ENCODE results near the gene FNDC7. TPM values are rescaled to one million over a fixed set of nuclear protein-coding genes. Genes with fewer than 3 reads are reported as not detected.

FNDC7 gene
- total and polyA plus RNA-seq, 2 donors (not counting 3 experiments of a cell fraction or from before 2014, with no cell fraction given) = not detected

GRCh38 chr1:108758796-108759195 is 46.1 kb downstream of the FNDC7 start:
- Histone ChIP-seq H3K4me1 (ENCODE audit: control insufficient read depth, extremely low read depth, insufficient read depth, low read length) (no peaks in the 10 kb centered on the region), H3K79me2 (ENCODE audit: control insufficient read depth, insufficient read depth, low read length) (no peaks in the 10 kb centered on the region), H3K4me2 (ENCODE audit: insufficient read depth, low read length) (no peak overlapping the region), H3K9me1 (replicated peaks; ENCODE audit: control insufficient read depth, extremely low read depth, insufficient read depth, low read length) (no peaks in the 10 kb centered on the region), H3K36me3 (ENCODE audit: control insufficient read depth in 2 of 2, extremely low read depth in 1 of 2, insufficient read depth in 2 of 2, low read length in 2 of 2) (peaks cover 0 to 22% of the 10 kb centered on the region in 2 experiments), H3K27ac (ENCODE audit: insufficient read depth, low read depth, low read length) (no peak overlapping the region), H3K9me3 (replicated peaks; ENCODE audit: control insufficient read depth, insufficient read depth, low read length) (no peaks in the 10 kb centered on the region), H4K20me1 (replicated peaks; ENCODE audit: control insufficient read depth, extremely low read depth, insufficient read depth, low read length) (no peaks in the 10 kb centered on the region), H3K4me3 (replicated peaks in 1 of 3; ENCODE audit: insufficient read depth in 1 of 3, low read depth in 1 of 3, low read length in 3 of 3) (no peak overlapping the region), H3K9ac (replicated peaks; ENCODE audit: extremely low read depth, insufficient read depth, low read length) (no peak overlapping the region), H3K27me3 (ENCODE audit: control insufficient read depth in 2 of 2, insufficient read depth in 2 of 2, low read length in 2 of 2) (no peaks in the 10 kb centered on the region), H2AFZ (ENCODE audit: low read depth, low read length) (no peak overlapping the region)
- TF ChIP-seq POLR2A (IDR thresholded peaks at IDR 0.05; ENCODE audit: low read depth, low read length) = no peak
- TF ChIP-seq MYC (IDR thresholded peaks at IDR 0.05; ENCODE audit: low read depth, low read length) = no peak
- no peak for TF ChIP-seq CTCF (IDR thresholded peaks at IDR 0.05; ENCODE audit: extremely low read depth in 1 of 2, insufficient read depth in 1 of 2, low read depth in 1 of 2, low read length in 2 of 2)
- TF ChIP-seq, protein P1, sequence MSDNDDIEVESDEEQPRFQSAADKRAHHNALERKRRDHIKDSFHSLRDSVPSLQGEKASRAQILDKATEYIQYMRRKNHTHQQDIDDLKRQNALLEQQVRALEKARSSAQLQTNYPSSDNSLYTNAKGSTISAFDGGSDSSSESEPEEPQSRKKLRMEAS (IDR thresholded peaks at IDR 0.05; ENCODE audit: insufficient read depth, insufficient read length) = no peak
- TF ChIP-seq EZH2 (IDR thresholded peaks at IDR 0.05; ENCODE audit: borderline replicate concordance, low read depth, low read length, severe bottlenecking) = no peak
- no peak for TF ChIP-seq FOS (IDR thresholded peaks at IDR 0.05; ENCODE audit: borderline replicate concordance, insufficient read depth, low read length)
- TF ChIP-seq POLR2AphosphoS5 (IDR thresholded peaks at IDR 0.05; ENCODE audit: insufficient read depth, low read depth, low read length) = no peak
- no peak for TF ChIP-seq GATA2 (IDR thresholded peaks at IDR 0.05; ENCODE audit: insufficient read depth, insufficient read length, low read depth, low read length)
- no peak for TF ChIP-seq JUN (IDR thresholded peaks at IDR 0.05; ENCODE audit: borderline replicate concordance, insufficient read depth, insufficient read length, low read depth)
- no peak for DNase-seq (ENCODE audit: low read depth, low spot score)
- dilution Hi-C loops (cut with MboI; ENCODE audit: extremely low pct_ligation_motif_present, low sequenced_read_pairs) (no loop called here), intact Hi-C loops (cut with micrococcal nuclease) (no loop called here)
- POLR2A ChIA-PET = no interaction called here
- BruUV-seq (replicated peaks) = no TSS peak
- CTCF ChIA-PET = no interaction called here
- no peak for FAIRE-seq
